H1 (cell line): Measurements from ENCODE around the gene ZNF3. TPM values are rescaled to one million over a fixed set of nuclear protein-coding genes. Genes with fewer than 3 reads are reported as not detected.
A peak's percentile ranks its signal among the peaks of the same experiment; 100 is the strongest.

Experiments used
- CTCF ChIA-PET: fragments of 300-600 bp; sonication (Branson Sonifier 250); formaldehyde crosslinking; loops from one replicate; lab custom pipeline; 2021; ENCODE audit not compliant: partially characterized antibody; lab: Charles Lee
- POLR2A ChIA-PET: fragments of 300-600 bp; sonication (Branson Sonifier 250); formaldehyde crosslinking; loops from one replicate; lab custom pipeline; 2021; ENCODE audit warnings: inconsistent platforms; ENCODE audit not compliant: partially characterized antibody; lab: Charles Lee
- DNase-seq, 2 experiments: peaks; one replicate each; pipeline versions ENCODE4 v3.0.0 to v3.0.0-alpha.2; 2010 to 2022; ENCODE audit warnings: low spot score in 2 of 2, low read depth in 1 of 2, mixed read lengths in 1 of 2
- FAIRE-seq: peaks from 2 replicates; lab custom pipeline; 2011; peaks lifted over from hg19 to GRCh38; lab: Jason Lieb, UNC
- H2AFZ ChIP-seq: 2 replicates; pipeline ENCODE4 v1.8.1; 2012; ENCODE audit warnings: low read length, inconsistent platforms
- H2AK5ac ChIP-seq: 2 replicates; pipeline ENCODE4 v1.6.1; 2013; ENCODE audit warnings: low read depth, low read length
- H2BK120ac ChIP-seq: replicated peaks from 2 replicates; pipeline ENCODE3; 2013; ENCODE audit warnings: low read depth, low read length, inconsistent platforms
- H2BK12ac ChIP-seq: 2 replicates; pipeline ENCODE4 v1.6.1; 2013; ENCODE audit warnings: low read depth, low read length
- H2BK15ac ChIP-seq: 2 replicates; pipeline ENCODE4 v1.6.1; 2013; ENCODE audit warnings: low read length
- H2BK20ac ChIP-seq: 2 replicates; pipeline ENCODE4 v1.6.1; 2013; ENCODE audit warnings: low read length
- H2BK5ac ChIP-seq: 2 replicates; pipeline ENCODE4 v1.6.1; 2013; ENCODE audit warnings: low read depth, low read length
- H3K14ac ChIP-seq: 2 replicates; pipeline ENCODE4 v1.6.1; 2013; ENCODE audit warnings: inconsistent platforms; ENCODE audit not compliant: insufficient read length
- H3K18ac ChIP-seq: 2 replicates; pipeline ENCODE4 v1.6.1; 2013; ENCODE audit warnings: low read length; ENCODE audit errors: extremely low read depth
- H3K23ac ChIP-seq: 2 replicates; pipeline ENCODE4 v1.6.1; 2013; ENCODE audit warnings: inconsistent platforms; ENCODE audit not compliant: insufficient read length
- H3K23me2 ChIP-seq: 2 replicates; pipeline ENCODE4 v1.6.1; 2013; ENCODE audit warnings: low read depth, low read length
- H3K27ac ChIP-seq: 2 replicates; pipeline ENCODE4 v1.6.1; 2011; ENCODE audit warnings: low read depth, low read length, inconsistent platforms
- H3K27me3 ChIP-seq, 4 experiments: replicated peaks in 1 of 4; 1 replicate in 1 of 4; 2 replicates in 3 of 4; pipeline versions ENCODE4 v1.6.1 to v1.8.1; 2011 to 2013; ENCODE audit warnings: low read length in 3 of 4, mild to moderate bottlenecking in 3 of 4, inconsistent platforms in 2 of 4, mixed read lengths in 2 of 4, moderate library complexity in 1 of 4; ENCODE audit not compliant: control insufficient read depth in 3 of 4, insufficient read depth in 3 of 4; ENCODE audit errors: extremely low read depth in 1 of 4
- H3K36me3 ChIP-seq, 4 experiments: 2 replicates each; pipeline versions ENCODE4 v1.6.1 to v1.8.1; 2011 to 2013; ENCODE audit warnings: mild to moderate bottlenecking in 4 of 4, low read length in 3 of 4, moderate library complexity in 2 of 4, control low read depth in 1 of 4, inconsistent platforms in 1 of 4; ENCODE audit not compliant: insufficient read depth in 4 of 4, control insufficient read depth in 2 of 4
- H3K4ac ChIP-seq: replicated peaks from 2 replicates; pipeline ENCODE3; 2013; ENCODE audit warnings: low read length, low read depth, mixed read lengths, inconsistent platforms; ENCODE audit not compliant: insufficient read length
- H3K4me1 ChIP-seq, 4 experiments: replicated peaks in 1 of 4; 1 replicate in 1 of 4; 2 replicates in 3 of 4; pipeline versions ENCODE4 v1.6.1 to v1.8.1; 2011 to 2013; ENCODE audit warnings: low read length in 3 of 4, inconsistent platforms in 2 of 4, mixed read lengths in 1 of 4; ENCODE audit not compliant: insufficient read depth in 4 of 4, control insufficient read depth in 3 of 4
- H3K4me2 ChIP-seq, 2 experiments: 2 replicates each; pipeline versions ENCODE4 v1.6.1 to v1.8.1; 2011 to 2013; ENCODE audit warnings: low read depth in 2 of 2, low read length in 2 of 2, control low read depth in 1 of 2, inconsistent platforms in 1 of 2, mild to moderate bottlenecking in 1 of 2; ENCODE audit not compliant: insufficient read depth in 1 of 2
- H3K4me3 ChIP-seq, 4 experiments: fragments of 200-600, 300-600 bp in 1 of 4; sonication (generic), shearing (Covaris generic), sonication (Bioruptor Twin) in 1 of 4; 2 replicates each; pipeline versions ENCODE4 v1.5.1 to v1.8.1; 2011 to 2016; ENCODE audit warnings: low read length in 4 of 4, low read depth in 3 of 4, control low read depth in 2 of 4, inconsistent platforms in 2 of 4, mild to moderate bottlenecking in 2 of 4, mixed read lengths in 1 of 4, moderate library complexity in 1 of 4; ENCODE audit not compliant: insufficient read depth in 2 of 4; ENCODE audit errors: extremely low read depth in 1 of 4
- H3K56ac ChIP-seq: replicated peaks from 2 replicates; pipeline ENCODE3; 2013; ENCODE audit warnings: low read depth, mild to moderate bottlenecking, mixed read lengths, low read length, inconsistent platforms; ENCODE audit not compliant: insufficient read length
- H3K79me1 ChIP-seq: 2 replicates; pipeline ENCODE4 v1.6.1; 2013; ENCODE audit warnings: low read depth, low read length, control low read depth
- H3K79me2 ChIP-seq, 2 experiments: 2 replicates each; pipeline versions ENCODE4 v1.6.1 to v1.8.1; 2012 to 2013; ENCODE audit warnings: low read length in 2 of 2, mild to moderate bottlenecking in 2 of 2, inconsistent platforms in 1 of 2; ENCODE audit not compliant: insufficient read depth in 2 of 2, control insufficient read depth in 1 of 2
- H3K9ac ChIP-seq, 4 experiments: replicated peaks in 1 of 4; 1 replicate in 1 of 4; 2 replicates in 3 of 4; pipeline versions ENCODE4 v1.6.1 to v1.8.1; 2011 to 2013; ENCODE audit warnings: low read depth in 3 of 4, low read length in 3 of 4, control low read depth in 2 of 4, mild to moderate bottlenecking in 2 of 4, moderate library complexity in 2 of 4, inconsistent platforms in 1 of 4; ENCODE audit errors: extremely low read depth in 1 of 4
- H3K9me3 ChIP-seq, 2 experiments: 2 replicates each; pipeline versions ENCODE4 v1.6.1 to v1.8.1; 2012 to 2013; ENCODE audit warnings: mild to moderate bottlenecking in 2 of 2, moderate library complexity in 2 of 2, control low read depth in 1 of 2, inconsistent platforms in 1 of 2, low read depth in 1 of 2, low read length in 1 of 2, mixed read lengths in 1 of 2; ENCODE audit not compliant: insufficient read depth in 2 of 2
- H4K20me1 ChIP-seq, 2 experiments: replicated peaks in 1 of 2; 2 replicates each; pipeline versions ENCODE3 to v1.8.1; 2011 to 2013; ENCODE audit warnings: inconsistent platforms in 2 of 2, low read length in 2 of 2, mild to moderate bottlenecking in 1 of 2; ENCODE audit not compliant: insufficient read depth in 2 of 2, control insufficient read depth in 1 of 2
- H4K5ac ChIP-seq: 2 replicates; pipeline ENCODE4 v1.6.1; 2013; ENCODE audit warnings: low read length, low read depth, mixed read lengths, inconsistent platforms; ENCODE audit not compliant: insufficient read length
- H4K8ac ChIP-seq: 2 replicates; pipeline ENCODE4 v1.8.0; 2013; ENCODE audit warnings: mild to moderate bottlenecking, moderate library complexity, low read length, inconsistent platforms; ENCODE audit not compliant: insufficient read depth; ENCODE audit errors: extremely low read depth
- H4K91ac ChIP-seq: replicated peaks from 2 replicates; pipeline ENCODE3; 2013; ENCODE audit warnings: low read length, mixed read lengths, inconsistent platforms; ENCODE audit not compliant: insufficient read length
- ATF2 ChIP-seq: IDR thresholded peaks from 2 replicates; pipeline ENCODE4 v1.6.1; 2012; ENCODE audit warnings: low read length, inconsistent platforms
- RNF2 ChIP-seq: fragments of 200-900, 300-1000 bp; sonication (generic); IDR thresholded peaks from 2 replicates; pipeline ENCODE4 v1.7.1; 2016; ENCODE audit warnings: borderline replicate concordance, low read depth, mild to moderate bottlenecking, antibody characterized with exemption, low read length; ENCODE audit not compliant: poor library complexity, severe bottlenecking; ENCODE audit errors: missing control alignments
- WGBS, 2 experiments: shearing (Covaris generic) in 1 of 2; methylation state at CpG; one replicate each; pipeline versions ENCODE4 v1.1.6 to v1.1.7; 2013 to 2015; ENCODE audit warnings: low lambda C conversion rate in 2 of 2, mixed read lengths in 2 of 2, inconsistent platforms in 1 of 2, low coverage in 1 of 2, missing lambda C conversion rate in 1 of 2; ENCODE audit not compliant: insufficient replicate concordance in 2 of 2, insufficient coverage in 1 of 2, insufficient read length in 1 of 2; ENCODE audit errors: extremely low coverage in 1 of 2, missing lambda C conversion rate in 1 of 2; 5-methylcytosine and 5-hydroxymethylcytosine counted together
- polyA plus RNA-seq, 7 experiments: library from polyadenylated mRNA; depleted of rRNA in 3 of 7; stranded (reverse) in 5 of 7; unstranded in 2 of 7; fragments of >200 nt in 5 of 7; fragments of 200-250 nt in 2 of 7; gene quantifications; 1 replicate in 5 of 7; 2 replicates in 1 of 7; 4 replicates in 1 of 7; pipeline versions ENCODE4 v1.2.1 to v1.2.3, GENCODE V29; 2011 to 2013; ENCODE audit warnings: missing spikeins in 2 of 7, mixed read lengths in 2 of 7
- total RNA-seq: library from RNA; stranded (reverse); fragmentation: NEBNext Ultra II Directional; extraction: Animal tissue kit (Norgen Biotek cat#: 25700); gene quantifications from 2 replicates; pipeline ENCODE4 v1.2.1, GENCODE V29; 2021

ZNF3 gene
- total and polyA plus RNA-seq, 2 of the 8 experiments (the other 6 are each of a cell fraction or from before 2014, with no cell fraction given) = 26.9 to 49.1 TPM

- no peak overlapping the region for H3K18ac ChIP-seq
- no peak overlapping the region for H3K14ac ChIP-seq
- no peaks in the 10 kb centered on the region for H3K27me3 ChIP-seq
- no peak overlapping the region for H4K91ac ChIP-seq
- FAIRE-seq (no peak), DNase-seq (no peak)
- no peak overlapping the region; the same call in 1 of the 2 replicates for H2BK5ac ChIP-seq
- H4K20me1 ChIP-seq = peaks cover 26 to 34% of the 10 kb centered on the region in 2 experiments
- H3K4me1 ChIP-seq = no peaks in the 10 kb centered on the region; a peak in 1 of 7 replicates
- H3K9me3 ChIP-seq = no peaks in the 10 kb centered on the region
- H4K8ac ChIP-seq = no peak overlapping the region
- no peak overlapping the region for H3K4me2 ChIP-seq
- no peak overlapping the region for H3K9ac ChIP-seq
- H4K5ac ChIP-seq = no peak overlapping the region
- no peak overlapping the region for H3K23ac ChIP-seq
- H3K4me3 ChIP-seq = no peak overlapping the region
- H2BK20ac ChIP-seq = no peak overlapping the region
- no peak overlapping the region for H2BK15ac ChIP-seq
- peak overlapping the region; percentile 5; the same call in 1 of the 2 replicates for H3K27ac ChIP-seq
- H3K79me1 ChIP-seq = peaks cover 14% of the 10 kb centered on the region
- H3K79me2 ChIP-seq = peaks cover 0 to 30% of the 10 kb centered on the region in 2 experiments; a peak in 3 of 4 replicates
- POLR2A ChIA-PET = interaction anchor here (0.9 to 19.5 kb wide), 14 partner anchors 9 to 401 kb away, joined by 3 to 722 read pairs (median 4); partner anchors contain the start of genes AP4M1, COPS6, MCM7 and ZNF3
- H2AFZ ChIP-seq = no peak overlapping the region
- no peak overlapping the region for H2BK120ac ChIP-seq
- H2BK12ac ChIP-seq = no peak overlapping the region
- TF ChIP-seq RNF2 (no peak), ATF2 (peak; percentile 46; the same call in 1 of the 2 replicates)
- TF ChIP-seq, all 59 proteins: peak for 1
- no peak overlapping the region for H3K4ac ChIP-seq
- CTCF ChIA-PET = no interaction called here
- H3K36me3 ChIP-seq = peaks cover 70 to 81% (median 75%) of the 10 kb centered on the region in 4 experiments
- H2AK5ac ChIP-seq = no peak overlapping the region
- peaks cover 2% of the 10 kb centered on the region; the same call in 1 of the 2 replicates for H3K23me2 ChIP-seq
- no peak overlapping the region for H3K56ac ChIP-seq
- 88% methylated on average over 13 of the region's 13 CpGs; no CpG with 5 or more reads in 1 of the 2 experiments for WGBS, 2 experiments
Observed at GRCh38 chr7:100093498-100093897, 12.0 kb upstream of the ZNF3 start.
